EL (cell line): ENCODE measurements around the gene LINGO3.
"Not testable (repeated sequence)": the region's sequence is repeated elsewhere in the genome, so short reads cannot be mapped to it uniquely, and the experiment has no call there.

Source experiments
- DNase-seq: peaks from one replicate; pipeline ENCODE4 v3.0.0-alpha.2; 2016

The LINGO3 gene

GRCh38 chr19:2302319-2303210, 5.4 kb downstream of the LINGO3 start:
- DNase-seq: peak; percentile 29

- no peak for DNase-seq
Observed at GRCh38 chr19:2300533-2300932, 7.4 kb downstream of the LINGO3 start.

- DNase-seq: no peak
Observed at GRCh38 chr19:2296141-2296540, 11.8 kb downstream of the LINGO3 start.

GRCh38 chr19:2294687-2295335, 13.1 kb downstream of the LINGO3 start:
- peak; percentile 69 for DNase-seq

- DNase-seq: no peak
Observed at GRCh38 chr19:2291185-2291751, 16.7 kb downstream of the LINGO3 start.

- DNase-seq: no peak
Observed at GRCh38 chr19:2290441-2291184, 17.3 kb downstream of the LINGO3 start.

- DNase-seq: no peak
Observed at GRCh38 chr19:2289714-2290435, 18.1 kb downstream of the LINGO3 start.

- no peak for DNase-seq
Observed at GRCh38 chr19:2288818-2289713, 18.9 kb downstream of the LINGO3 start.

GRCh38 chr19:2288338-2288817, 19.6 kb downstream of the LINGO3 start:
- DNase-seq: no peak

- no peak for DNase-seq
Observed at GRCh38 chr19:2287585-2288337, 20.2 kb downstream of the LINGO3 start.

- no peak for DNase-seq
Observed at GRCh38 chr19:2286402-2287140, 21.4 kb downstream of the LINGO3 start.

- no peak for DNase-seq
Observed at GRCh38 chr19:2283835-2284507, 24.0 kb downstream of the LINGO3 start.

GRCh38 chr19:2282862-2283237, 25.1 kb downstream of the LINGO3 start:
- no peak for DNase-seq

GRCh38 chr19:2282062-2282861, 25.7 kb downstream of the LINGO3 start, which contains the start of gene PEAK3:
Gene PEAK3 (minus strand): TSS chr19:2282175. CDS start chr19:2280931, 1,244 bp downstream.
- DNase-seq: peak; percentile 62

GRCh38 chr19:2281265-2282061, 26.5 kb downstream of the LINGO3 start:
- not testable (repeated sequence) for DNase-seq

- no peak for DNase-seq
Observed at GRCh38 chr19:2280633-2281264, 27.2 kb downstream of the LINGO3 start.
